Peyer's patch (tissue), 4 donors: ENCODE measurements around the gene PRPSAP1. TPM values are rescaled to one million over a fixed set of nuclear protein-coding genes. Genes with fewer than 3 reads are reported as not detected.

Experiments used
- DNase-seq, 3 donors: peaks; one replicate each; pipeline ENCODE4 v3.0.0-alpha.2; 2017 to 2019
- H3K27ac ChIP-seq, 4 donors: fragments of 200-600 bp; sonication (generic); one replicate each; pipeline ENCODE4 v1.5.1; 2016 to 2019
- H3K27me3 ChIP-seq, 2 donors: fragments of 200-600 bp; sonication (generic); one replicate each; pipeline ENCODE4 v1.5.1; 2019
- H3K36me3 ChIP-seq, 3 donors: fragments of 200-600 bp; sonication (generic); one replicate each; pipeline ENCODE4 v1.5.1; 2016 to 2019
- H3K4me1 ChIP-seq, 4 donors: fragments of 200-600 bp; sonication (generic); one replicate each; pipeline ENCODE4 v1.5.1; 2016 to 2019
- H3K4me3 ChIP-seq, 4 donors: fragments of 200-600 bp; sonication (generic); 1 replicate in 3 of 4; 2 replicates in 1 of 4; pipeline ENCODE4 v1.5.1; 2016 to 2019; ENCODE audit warnings: mild to moderate bottlenecking in 1 of 4
- H3K9me3 ChIP-seq, 4 donors: fragments of 200-600 bp; sonication (generic); one replicate each; pipeline ENCODE4 v1.5.1; 2016 to 2019; ENCODE audit warnings: mild to moderate bottlenecking in 1 of 4
- CTCF ChIP-seq, 6 experiments: fragments of 450-650 bp in 4 of 6; fragments of 200-600 bp in 2 of 6; sonication (generic) in 1 of 6; IDR thresholded peaks; one replicate each; pipeline ENCODE4 v1.5.1; 2017 to 2019; ENCODE audit warnings: antibody characterized with exemption in 6 of 6, mild to moderate bottlenecking in 3 of 6, moderate library complexity in 1 of 6
- POLR2A ChIP-seq, 2 donors: fragments of 450-650 bp; IDR thresholded peaks; one replicate each; pipeline ENCODE4 v1.5.1; 2017; ENCODE audit warnings: antibody characterized with exemption in 2 of 2, mild to moderate bottlenecking in 2 of 2, moderate library complexity in 2 of 2
- total RNA-seq, 4 donors: library from RNA; depleted of rRNA; stranded (reverse); fragments of >200 nt; gene quantifications; one replicate each; pipeline ENCODE4 v1.1.0, GENCODE V29; 2016

The PRPSAP1 gene
- total RNA-seq, 4 donors from 2014 or later: 39.4 to 105 (median 70.4) TPM

- no peak for DNase-seq
Observed at GRCh38 chr17:76292567-76292966, 61.1 kb downstream of the PRPSAP1 start.

GRCh38 chr17:76281573-76282371 is 71.9 kb downstream of the PRPSAP1 start:
- Histone ChIP-seq H3K36me3 (no peaks in the 10 kb centered on the region), H3K27me3 (no peaks in the 10 kb centered on the region), H3K27ac (no peak overlapping the region), H3K4me1 (no peaks in the 10 kb centered on the region), H3K4me3 (no peak overlapping the region), H3K9me3 (no peaks in the 10 kb centered on the region)
- peak in 1 of 3 donors; percentile 45 for DNase-seq
- TF ChIP-seq POLR2A (IDR thresholded peaks at IDR 0.05): no peak
- no peak for TF ChIP-seq CTCF (IDR thresholded peaks at IDR 0.05)

More at GRCh38 chr17:76292567-76292966, 61.1 kb downstream of the PRPSAP1 start:
- Histone ChIP-seq H3K4me1 (no peaks in the 10 kb centered on the region), H3K27me3 (no peaks in the 10 kb centered on the region), H3K9me3 (no peaks in the 10 kb centered on the region), H3K27ac (no peak overlapping the region), H3K36me3 (no peaks in the 10 kb centered on the region), H3K4me3 (no peak overlapping the region)
- TF ChIP-seq CTCF (IDR thresholded peaks at IDR 0.05) (no peak), POLR2A (IDR thresholded peaks at IDR 0.05) (no peak)

- no peak for DNase-seq
Observed at GRCh38 chr17:76280650-76281049, 73.1 kb downstream of the PRPSAP1 start.

GRCh38 chr17:76279742-76280287 is 73.9 kb downstream of the PRPSAP1 start:
- no peak overlapping the region for H3K4me3 ChIP-seq
- no peaks in the 10 kb centered on the region for H3K4me1 ChIP-seq
- H3K36me3 ChIP-seq: no peaks in the 10 kb centered on the region
- no peak overlapping the region for H3K27ac ChIP-seq
- no peak for DNase-seq
- H3K9me3 ChIP-seq: no peaks in the 10 kb centered on the region
- no peaks in the 10 kb centered on the region for H3K27me3 ChIP-seq
- TF ChIP-seq POLR2A (IDR thresholded peaks at IDR 0.05) (no peak), CTCF (IDR thresholded peaks at IDR 0.05) (no peak)

More at GRCh38 chr17:76280650-76281049, 73.1 kb downstream of the PRPSAP1 start:
- no peak overlapping the region for H3K27ac ChIP-seq
- H3K4me3 ChIP-seq: no peak overlapping the region
- H3K27me3 ChIP-seq: no peaks in the 10 kb centered on the region
- H3K9me3 ChIP-seq: no peaks in the 10 kb centered on the region
- H3K4me1 ChIP-seq: no peaks in the 10 kb centered on the region
- TF ChIP-seq POLR2A (IDR thresholded peaks at IDR 0.05) (no peak), CTCF (IDR thresholded peaks at IDR 0.05) (no peak)
- H3K36me3 ChIP-seq: no peaks in the 10 kb centered on the region

- no peak overlapping the region for H3K4me3 ChIP-seq
- H3K9me3 ChIP-seq: no peaks in the 10 kb centered on the region
- no peak overlapping the region for H3K27ac ChIP-seq
- no peaks in the 10 kb centered on the region for H3K27me3 ChIP-seq
- DNase-seq: peak; percentile 88 to 95 (median 89)
- no peaks in the 10 kb centered on the region for H3K4me1 ChIP-seq
- H3K36me3 ChIP-seq: no peaks in the 10 kb centered on the region
- TF ChIP-seq POLR2A (IDR thresholded peaks at IDR 0.05) (peak in 1 of 2 donors; percentile 18), CTCF (IDR thresholded peaks at IDR 0.05) (peak; percentile 92 to 97 (median 96))
Observed at GRCh38 chr17:76278952-76279741, 74.6 kb downstream of the PRPSAP1 start.
